GM12892 (cell line): Measurements from ENCODE around the gene CCT4.

Experiments used
- POLR2A ChIP-seq: IDR thresholded peaks from 2 replicates; pipeline ENCODE4 v1.6.1; 2011; ENCODE audit warnings: low read depth, low read length, control low read depth
- POLR2AphosphoS5 ChIP-seq: IDR thresholded peaks from 2 replicates; pipeline ENCODE4 v1.6.1; 2011; ENCODE audit warnings: low read depth, low read length, control low read depth
- TAF1 ChIP-seq: IDR thresholded peaks from 2 replicates; pipeline ENCODE4 v1.6.1; 2011; ENCODE audit warnings: low read depth, mild to moderate bottlenecking, control low read depth, low read length, borderline replicate concordance

GRCh38 chr2:61841286-61841685 lies 47.2 kb downstream of the CCT4 start:
- TF ChIP-seq TAF1 = no peak
- TF ChIP-seq POLR2A = no peak
- TF ChIP-seq POLR2AphosphoS5 = no peak
